Astrocyte of the cerebellum (primary cell): Measurements from ENCODE around the gene LTBP3.

ENCODE experiments used
- DNase-seq: peaks from one replicate; pipeline ENCODE4 v3.0.0-alpha.2; 2011; ENCODE audit warnings: low read depth
- H3K4me3 ChIP-seq: 2 replicates; pipeline ENCODE4 v1.5.1; 2011; ENCODE audit warnings: mild to moderate bottlenecking, low read depth, low read length, moderate library complexity
- CTCF ChIP-seq: IDR thresholded peaks from 2 replicates; pipeline ENCODE4 v1.5.1; 2012; ENCODE audit warnings: low read length, low read depth, moderate library complexity, mild to moderate bottlenecking; ENCODE audit errors: missing control alignments
- in situ Hi-C: cut with HindIII; loops from 2 replicates; pipeline ENCODE4 v1.10.0; 2017; ENCODE audit warnings: low sequenced_read_pairs

The LTBP3 gene

GRCh38 chr11:65591939-65592857 is 34.0 kb upstream of the LTBP3 start:
- DNase-seq = no peak
- in situ Hi-C loops = no loop called here
- peak; percentile 8 for TF ChIP-seq CTCF
- no peak overlapping the region for H3K4me3 ChIP-seq

- DNase-seq = no peak
- in situ Hi-C loops = no loop called here
- H3K4me3 ChIP-seq = no peak overlapping the region
- no peak for TF ChIP-seq CTCF
These were observed 32.1 kb upstream of the LTBP3 start for GRCh38 chr11:65590240-65590738.

- DNase-seq = no peak
- no peak for TF ChIP-seq CTCF
- in situ Hi-C loops = no loop called here
- no peak overlapping the region for H3K4me3 ChIP-seq
These were observed 31.5 kb upstream of the LTBP3 start for GRCh38 chr11:65589444-65590239.

GRCh38 chr11:65588199-65589054 is 30.3 kb upstream of the LTBP3 start:
- peak; percentile 60 for TF ChIP-seq CTCF
- no peak overlapping the region for H3K4me3 ChIP-seq
- in situ Hi-C loops = no loop called here
- DNase-seq = no peak

DNA sequence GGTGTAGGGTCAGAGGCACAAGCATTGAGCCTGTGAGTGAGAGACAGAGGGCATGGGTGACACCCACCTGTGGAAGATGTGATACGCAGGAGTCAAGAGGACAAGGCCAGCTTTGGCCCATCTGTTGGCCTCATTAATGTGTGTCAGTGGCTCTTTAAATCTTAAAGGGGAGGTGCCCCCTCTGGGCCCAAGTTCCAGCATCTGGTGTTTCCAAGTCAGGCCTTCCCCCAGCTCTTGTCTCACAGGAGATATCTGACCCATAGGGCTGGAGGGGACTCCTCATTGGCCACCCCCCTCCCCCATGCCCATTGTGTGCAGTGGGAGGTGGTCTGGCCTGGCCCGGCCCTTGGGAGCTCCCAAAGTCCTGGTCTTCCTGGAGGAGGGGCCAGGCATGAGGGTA is 28.5 kb upstream of the LTBP3 start:
- in situ Hi-C loops = no loop called here
- DNase-seq = no peak
- no peak for TF ChIP-seq CTCF
- H3K4me3 ChIP-seq = no peak overlapping the region

GRCh38 chr11:65586247-65586630 is 28.1 kb upstream of the LTBP3 start:
- no peak for TF ChIP-seq CTCF
- DNase-seq = no peak
- no peak overlapping the region for H3K4me3 ChIP-seq
- in situ Hi-C loops = no loop called here
